H9 (cell line): ENCODE measurements around the gene OR52E1. TPM values are rescaled to one million over a fixed set of nuclear protein-coding genes. Genes with fewer than 3 reads are reported as not detected.

ENCODE experiments used
- DNase-seq: peaks from one replicate; pipeline ENCODE4 v3.0.0-alpha.2; 2017
- H2AFZ ChIP-seq: one replicate; pipeline ENCODE4 v1.6.1; 2013; ENCODE audit warnings: mild to moderate bottlenecking, low read length, control low read depth, moderate library complexity
- H2AK5ac ChIP-seq: 2 replicates; pipeline ENCODE4 v1.6.1; 2013; ENCODE audit warnings: low read length, control low read depth, mixed read lengths; ENCODE audit not compliant: insufficient read length
- H2BK120ac ChIP-seq: one replicate; pipeline ENCODE4 v1.6.1; 2013; ENCODE audit warnings: low read depth, mild to moderate bottlenecking, low read length, control low read depth, inconsistent platforms; ENCODE audit not compliant: poor library complexity, severe bottlenecking
- H2BK12ac ChIP-seq: 2 replicates; pipeline ENCODE4 v1.6.1; 2013; ENCODE audit warnings: low read length, control low read depth, mixed read lengths, low read depth; ENCODE audit not compliant: insufficient read length
- H2BK15ac ChIP-seq: 2 replicates; pipeline ENCODE4 v1.6.1; 2013; ENCODE audit warnings: low read depth, low read length, control low read depth
- H2BK20ac ChIP-seq: one replicate; pipeline ENCODE4 v1.6.1; 2013; ENCODE audit warnings: low read depth, mild to moderate bottlenecking, low read length, control low read depth, inconsistent platforms; ENCODE audit not compliant: poor library complexity, severe bottlenecking
- H2BK5ac ChIP-seq: 2 replicates; pipeline ENCODE4 v1.6.1; 2013; ENCODE audit warnings: low read length, control low read depth, mixed read lengths; ENCODE audit not compliant: insufficient read length
- H3K14ac ChIP-seq: 2 replicates; pipeline ENCODE4 v1.6.1; 2013; ENCODE audit warnings: low read length, control low read depth; ENCODE audit not compliant: insufficient read depth
- H3K18ac ChIP-seq: 2 replicates; pipeline ENCODE4 v1.6.1; 2013; ENCODE audit warnings: low read depth, mild to moderate bottlenecking, mixed read lengths, low read length, control low read depth; ENCODE audit not compliant: insufficient read length
- H3K23ac ChIP-seq: 2 replicates; pipeline ENCODE4 v1.6.1; 2013; ENCODE audit warnings: low read length, control low read depth, mixed read lengths, low read depth; ENCODE audit not compliant: insufficient read length
- H3K23me2 ChIP-seq: 2 replicates; pipeline ENCODE4 v1.6.1; 2013; ENCODE audit warnings: low read depth, mild to moderate bottlenecking, mixed read lengths, low read length, control low read depth; ENCODE audit not compliant: insufficient read length, poor library complexity, severe bottlenecking
- H3K27ac ChIP-seq: 2 replicates; pipeline ENCODE4 v1.5.1; 2013; ENCODE audit warnings: low read length, control low read depth, mixed read lengths, low read depth; ENCODE audit not compliant: insufficient read length
- H3K27me3 ChIP-seq: 2 replicates; pipeline ENCODE4 v1.6.1; 2013; ENCODE audit warnings: low read length, control low read depth, inconsistent platforms; ENCODE audit not compliant: insufficient read depth
- H3K4ac ChIP-seq: 2 replicates; pipeline ENCODE4 v1.6.1; 2013; ENCODE audit warnings: low read depth, mild to moderate bottlenecking, control low read depth, inconsistent platforms, low read length, moderate library complexity
- H3K4me1 ChIP-seq: 2 replicates; pipeline ENCODE4 v1.6.1; 2013; ENCODE audit warnings: low read length, control low read depth, inconsistent platforms; ENCODE audit not compliant: insufficient read depth
- H3K4me2 ChIP-seq: 2 replicates; pipeline ENCODE4 v1.6.1; 2013; ENCODE audit warnings: low read length, control low read depth, mixed read lengths; ENCODE audit not compliant: insufficient read length, insufficient read depth
- H3K56ac ChIP-seq: 2 replicates; pipeline ENCODE4 v1.6.1; 2013; ENCODE audit warnings: low read depth, mild to moderate bottlenecking, mixed read lengths, low read length, control low read depth; ENCODE audit not compliant: insufficient read length
- H3K79me1 ChIP-seq: 2 replicates; pipeline ENCODE4 v1.6.1; 2013; ENCODE audit warnings: low read depth, mild to moderate bottlenecking, moderate library complexity, low read length, control low read depth, inconsistent platforms; ENCODE audit not compliant: insufficient read depth, poor library complexity, severe bottlenecking
- H3K79me2 ChIP-seq: 2 replicates; pipeline ENCODE4 v1.6.1; 2013; ENCODE audit warnings: low read length, control low read depth, inconsistent platforms; ENCODE audit not compliant: insufficient read depth
- H3K9ac ChIP-seq: 2 replicates; pipeline ENCODE4 v1.6.1; 2013; ENCODE audit warnings: low read length, control low read depth, mixed read lengths; ENCODE audit not compliant: insufficient read length; ENCODE audit errors: extremely low read depth
- H3K9me3 ChIP-seq: one replicate; pipeline ENCODE4 v1.6.1; 2013; ENCODE audit warnings: low read depth, low read length, inconsistent platforms; ENCODE audit not compliant: control insufficient read depth
- H3T11ph ChIP-seq: one replicate; pipeline ENCODE4 v1.6.1; 2013; ENCODE audit warnings: mild to moderate bottlenecking, low read length, control low read depth, inconsistent platforms
- H4K20me1 ChIP-seq: one replicate; pipeline ENCODE4 v1.6.1; 2013; ENCODE audit not compliant: control insufficient read depth, insufficient read length, insufficient read depth
- H4K5ac ChIP-seq: 2 replicates; pipeline ENCODE4 v1.6.1; 2013; ENCODE audit warnings: low read depth, mild to moderate bottlenecking, mixed read lengths, low read length, control low read depth; ENCODE audit not compliant: insufficient read length
- H4K8ac ChIP-seq: replicated peaks from 2 replicates; pipeline ENCODE4 v1.6.1; 2013; ENCODE audit warnings: low read length, control low read depth, mixed read lengths, low read depth; ENCODE audit not compliant: insufficient read length
- H4K91ac ChIP-seq: 2 replicates; pipeline ENCODE4 v1.6.1; 2013; ENCODE audit warnings: low read depth, mild to moderate bottlenecking, moderate library complexity, mixed read lengths, low read length, control low read depth; ENCODE audit not compliant: insufficient read length
- H3K27ac Mint-ChIP-seq, 3 experiments: 2 replicates in 2 of 3; 3 replicates in 1 of 3; pipeline ENCODE4 v1.8.0; 2020 to 2021; ENCODE audit warnings: mixed read lengths in 3 of 3, mild to moderate bottlenecking in 1 of 3, moderate library complexity in 1 of 3
- H3K27me3 Mint-ChIP-seq: 2 replicates; pipeline ENCODE4 v1.8.0; 2021; ENCODE audit warnings: low read depth, mild to moderate bottlenecking, moderate library complexity, mixed read lengths
- H3K36me3 Mint-ChIP-seq, 3 experiments: 2 replicates in 2 of 3; 3 replicates in 1 of 3; pipeline ENCODE4 v1.8.0; 2020 to 2021; ENCODE audit warnings: low read depth in 3 of 3, mixed read lengths in 3 of 3; ENCODE audit not compliant: insufficient read depth in 1 of 3
- H3K4me1 Mint-ChIP-seq, 2 experiments: 2 replicates each; pipeline ENCODE4 v1.8.0; 2020; ENCODE audit warnings: mixed read lengths in 2 of 2
- H3K4me3 Mint-ChIP-seq, 2 experiments: 2 replicates in 1 of 2; 3 replicates in 1 of 2; pipeline ENCODE4 v1.8.0; 2020 to 2021; ENCODE audit warnings: mild to moderate bottlenecking in 2 of 2, mixed read lengths in 2 of 2, moderate library complexity in 1 of 2
- H3K9me3 Mint-ChIP-seq, 2 experiments: 2 replicates in 1 of 2; 3 replicates in 1 of 2; pipeline ENCODE4 v1.8.0; 2020; ENCODE audit warnings: mild to moderate bottlenecking in 2 of 2, mixed read lengths in 2 of 2, moderate library complexity in 1 of 2
- CTCF ChIP-seq: fragments of 200-600 bp; sonication (generic); conservative IDR thresholded peaks from 3 replicates; pipeline ENCODE4 v1.8.0; 2021; ENCODE audit warnings: antibody characterized with exemption, mild to moderate bottlenecking
- WGBS: extraction: QIAGEN DNeasy Blood & Tissue Kit; methylation state at CpG from one replicate; pipeline ENCODE4 v1.1.7; 2013; ENCODE audit warnings: missing lambda C conversion rate, low lambda C conversion rate, mixed read lengths; ENCODE audit not compliant: insufficient read length; ENCODE audit errors: extremely low coverage; 5-methylcytosine and 5-hydroxymethylcytosine counted together
- total RNA-seq: library from RNA; stranded (reverse); gene quantifications from 2 replicates; pipeline ENCODE4 v1.2.1, GENCODE V29; 2021

Gene OR52E1
- total RNA-seq, 1 experiment from 2014 or later: not detected

GRCh38 chr11:5115339-5115738 lies 46.0 kb downstream of the OR52E1 start:
- peaks cover 0 to 4% of the 10 kb centered on the region in 2 experiments; a peak in 1 of 5 replicates for H3K9me3 Mint-ChIP-seq
- Histone ChIP-seq H2BK15ac (no peak overlapping the region), H3K23me2 (no peaks in the 10 kb centered on the region), H3K56ac (no peak overlapping the region), H3K79me1 (no peaks in the 10 kb centered on the region), H3K27ac (no peak overlapping the region), H2BK5ac (no peak overlapping the region), H3K79me2 (no peaks in the 10 kb centered on the region), H3K4me2 (no peak overlapping the region), H3K9me3 (no peaks in the 10 kb centered on the region), H3T11ph (no peak overlapping the region), H2BK20ac (no peak overlapping the region), H3K4me1 (no peaks in the 10 kb centered on the region), H3K27me3 (no peaks in the 10 kb centered on the region), H2BK12ac (no peak overlapping the region), H3K4ac (no peak overlapping the region), H4K20me1 (no peaks in the 10 kb centered on the region), H3K9ac (no peak overlapping the region), H4K5ac (no peak overlapping the region), H3K14ac (no peak overlapping the region), H4K91ac (no peak overlapping the region), H4K8ac (no peak overlapping the region), H2BK120ac (no peak overlapping the region), H2AFZ (no peak overlapping the region), H3K23ac (no peak overlapping the region), H3K18ac (no peak overlapping the region), H2AK5ac (no peak overlapping the region)
- no CpG with 5 or more reads among the region's 3 CpGs for WGBS
- no peaks in the 10 kb centered on the region; the same call in 1 of the 2 replicates for H3K27me3 Mint-ChIP-seq
- DNase-seq: no peak
- no peak overlapping the region for H3K27ac Mint-ChIP-seq
- H3K36me3 Mint-ChIP-seq: no peaks in the 10 kb centered on the region
- no peak for TF ChIP-seq CTCF
- H3K4me3 Mint-ChIP-seq: no peak overlapping the region
- peaks cover 2 to 3% of the 10 kb centered on the region in 2 experiments; a peak in 2 of 4 replicates for H3K4me1 Mint-ChIP-seq
